HL-60 (cell line): ENCODE results near the gene DVL3.

Experiments
- DNase-seq, 2 experiments: peaks; one replicate each; pipeline ENCODE4 v3.0.0-alpha.2; 2010 to 2020; ENCODE audit warnings: low read depth in 1 of 2, low spot score in 1 of 2
- H3K27ac ChIP-seq: fragments of 250-450 bp; sonication (Bioruptor Pico); replicated peaks from 2 replicates; pipeline ENCODE4 v1.5.1; 2020; ENCODE audit warnings: mild to moderate bottlenecking, moderate library complexity
- H3K27me3 ChIP-seq: fragments of 250-450 bp; sonication (Bioruptor Pico); 2 replicates; pipeline ENCODE4 v1.5.1; 2021; ENCODE audit warnings: mild to moderate bottlenecking, moderate library complexity; ENCODE audit not compliant: insufficient read depth, poor library complexity, severe bottlenecking
- H3K4me3 ChIP-seq: replicated peaks from 2 replicates; pipeline ENCODE4 v1.5.1; 2011; ENCODE audit warnings: mild to moderate bottlenecking, control low read depth, low read length; ENCODE audit not compliant: insufficient read depth
- GABPA ChIP-seq: IDR thresholded peaks from 2 replicates; pipeline ENCODE4 v1.6.1; 2012; ENCODE audit warnings: low read depth
- POLR2AphosphoS5 ChIP-seq: IDR thresholded peaks from 2 replicates; pipeline ENCODE4 v1.6.1; 2012; ENCODE audit warnings: low read depth
- REST ChIP-seq: IDR thresholded peaks from 2 replicates; pipeline ENCODE4 v1.6.1; 2012; ENCODE audit warnings: low read depth; ENCODE audit not compliant: insufficient replicate concordance
- SPI1 ChIP-seq: IDR thresholded peaks from 2 replicates; pipeline ENCODE4 v1.6.1; 2012; ENCODE audit warnings: low read depth, mild to moderate bottlenecking, borderline replicate concordance
- long read RNA-seq: library from polyadenylated mRNA; unstranded; transcript quantifications from one replicate; pipeline ENCODE4 v2.0.0, GENCODE V29; 2020
- TF ChIP-seq, protein P1 (sequence below): IDR thresholded peaks from one replicate; pipeline ENCODE4 v1.5.1; 2011; ENCODE audit warnings: low read length, control low read depth, inconsistent platforms; ENCODE audit not compliant: insufficient read depth

Gene DVL3
- long read RNA-seq, partial matches to known transcripts: 1 of 5 reads
- long read RNA-seq, other reads (novel, unspliced or antisense): 4 of 5 reads

DNA sequence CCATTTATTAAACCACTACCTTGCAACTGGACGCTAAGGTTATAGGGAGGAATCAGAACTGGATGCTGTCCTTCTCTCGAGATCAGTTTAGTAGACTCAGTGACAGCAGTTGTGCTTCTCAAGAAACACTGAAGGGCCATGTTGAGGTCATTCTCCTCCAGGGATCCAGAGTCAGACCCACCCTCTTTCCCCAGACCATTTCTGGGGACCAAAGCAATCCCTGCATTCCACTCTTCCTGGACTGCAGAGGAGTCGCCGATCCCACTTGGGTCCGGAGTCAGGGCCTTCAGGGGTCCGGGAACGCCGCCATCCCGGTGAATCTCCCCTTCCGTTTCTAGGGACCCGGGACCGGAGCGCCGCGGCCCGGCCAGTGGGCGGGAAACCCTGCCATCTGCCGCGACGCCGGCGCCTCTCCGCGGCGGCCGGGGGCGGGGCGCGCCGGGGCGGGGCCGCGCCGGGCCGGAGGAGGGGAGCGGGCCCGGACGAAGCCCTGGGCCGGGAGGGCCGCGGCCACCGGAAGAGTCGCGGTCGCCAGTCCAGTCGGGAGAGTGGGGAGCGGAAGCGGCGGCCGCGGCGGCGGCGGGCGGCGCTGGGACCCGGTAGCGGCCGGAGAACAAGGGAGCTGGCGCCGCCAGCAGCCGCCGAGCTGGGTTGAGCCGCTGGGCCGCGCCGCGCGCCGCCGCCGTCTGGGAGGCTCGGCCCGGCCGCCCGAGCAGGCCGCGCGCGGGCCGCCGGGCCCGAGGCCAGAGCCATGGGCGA, at the start of gene DVL3:
Gene DVL3, plus strand, starts transcription at position 493 of the 759 bp plus-strand sequence. Its CDS starts 259 bp downstream, at position 752.
- TF ChIP-seq, protein P1, sequence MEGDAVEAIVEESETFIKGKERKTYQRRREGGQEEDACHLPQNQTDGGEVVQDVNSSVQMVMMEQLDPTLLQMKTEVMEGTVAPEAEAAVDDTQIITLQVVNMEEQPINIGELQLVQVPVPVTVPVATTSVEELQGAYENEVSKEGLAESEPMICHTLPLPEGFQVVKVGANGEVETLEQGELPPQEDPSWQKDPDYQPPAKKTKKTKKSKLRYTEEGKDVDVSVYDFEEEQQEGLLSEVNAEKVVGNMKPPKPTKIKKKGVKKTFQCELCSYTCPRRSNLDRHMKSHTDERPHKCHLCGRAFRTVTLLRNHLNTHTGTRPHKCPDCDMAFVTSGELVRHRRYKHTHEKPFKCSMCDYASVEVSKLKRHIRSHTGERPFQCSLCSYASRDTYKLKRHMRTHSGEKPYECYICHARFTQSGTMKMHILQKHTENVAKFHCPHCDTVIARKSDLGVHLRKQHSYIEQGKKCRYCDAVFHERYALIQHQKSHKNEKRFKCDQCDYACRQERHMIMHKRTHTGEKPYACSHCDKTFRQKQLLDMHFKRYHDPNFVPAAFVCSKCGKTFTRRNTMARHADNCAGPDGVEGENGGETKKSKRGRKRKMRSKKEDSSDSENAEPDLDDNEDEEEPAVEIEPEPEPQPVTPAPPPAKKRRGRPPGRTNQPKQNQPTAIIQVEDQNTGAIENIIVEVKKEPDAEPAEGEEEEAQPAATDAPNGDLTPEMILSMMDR: no peak
- TF ChIP-seq POLR2AphosphoS5 (no peak), REST (no peak), GABPA (no peak), SPI1 (no peak)

DNA sequence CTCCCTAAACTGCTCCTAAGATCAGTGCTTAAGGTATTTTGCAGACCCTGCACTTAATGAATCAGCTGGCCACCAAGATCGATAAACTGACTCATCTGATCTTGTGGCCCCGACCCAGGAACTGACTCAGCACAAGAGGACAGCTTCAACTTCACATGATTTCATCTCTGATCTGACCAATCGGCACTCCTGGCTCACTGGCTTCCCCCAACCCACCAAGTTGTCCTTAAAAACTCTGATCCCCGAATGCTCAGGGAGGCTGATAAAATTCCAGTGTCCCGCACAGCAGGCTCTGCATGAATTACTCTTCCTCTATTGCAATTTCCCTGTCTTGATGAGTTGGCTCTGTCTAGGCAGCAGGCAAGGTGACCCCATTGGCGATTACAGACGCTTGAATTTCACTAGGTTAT, 44.9 kb upstream of the DVL3 start:
- TF ChIP-seq SPI1: no peak
- TF ChIP-seq GABPA: no peak
- TF ChIP-seq POLR2AphosphoS5: no peak
- no peak for TF ChIP-seq REST
- TF ChIP-seq, protein P1: no peak
- no peak overlapping the region for H3K27ac ChIP-seq
- no peak overlapping the region for H3K4me3 ChIP-seq
- no peaks in the 10 kb centered on the region for H3K27me3 ChIP-seq
- DNase-seq: no peak

More for the DNA sequence above, at the start of gene DVL3:
- DNase-seq: peak in 1 of 2 experiments; percentile 21
- Histone ChIP-seq H3K27me3 (no peaks in the 10 kb centered on the region), H3K4me3 (peak within 1 kb of the TSS; percentile 86), H3K27ac (0 out of 2 replicates have a peak within 1 kb of the TSS, but pooled peaks have one; percentile 27)

DNA sequence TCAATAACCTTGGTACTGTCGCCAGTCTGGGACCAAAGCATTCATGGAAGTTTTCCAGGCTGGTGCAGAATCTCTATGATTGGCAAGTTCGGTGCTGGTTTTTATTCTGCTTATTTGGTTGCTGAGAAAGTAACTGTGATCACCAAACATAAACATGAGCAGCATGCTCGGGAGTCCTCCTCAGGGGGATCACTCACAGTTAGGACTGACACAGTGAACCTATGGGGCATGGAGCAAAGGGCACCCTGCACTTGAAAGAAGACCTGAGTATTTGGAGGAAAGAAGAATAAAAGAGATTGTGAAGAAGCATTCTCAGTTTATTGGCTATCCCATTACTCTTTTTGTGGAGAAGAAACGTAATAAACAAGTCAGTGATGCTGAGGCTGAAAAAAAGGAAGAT, 39.2 kb upstream of the DVL3 start:
- H3K4me3 ChIP-seq: no peak overlapping the region
- DNase-seq: no peak
- no peak for TF ChIP-seq POLR2AphosphoS5
- TF ChIP-seq, protein P1: no peak
- TF ChIP-seq REST: no peak
- TF ChIP-seq SPI1: no peak
- TF ChIP-seq GABPA: no peak

More for the DNA sequence above, 39.2 kb upstream of the DVL3 start:
- H3K27ac ChIP-seq: no peak overlapping the region
- H3K27me3 ChIP-seq: no peaks in the 10 kb centered on the region
